B cell (primary cell): Measurements from ENCODE around the gene RBM34. TPM values are rescaled to one million over a fixed set of nuclear protein-coding genes. Genes with fewer than 3 reads are reported as not detected.

Source experiments
- ATAC-seq: fragments of 200-7000 bp; cut with Tn5 transposase; one replicate; pipeline ENCODE4 v1.10.0; 2021; ENCODE audit warnings: low read depth, mild to moderate bottlenecking, moderate number of reproducible peaks, moderate library complexity
- CTCF ChIA-PET: fragments of 350-600 bp; sonication (Branson Sonifier 250); formaldehyde crosslinking; loops from one replicate; lab custom pipeline; 2021; ENCODE audit warnings: antibody characterized with exemption, inconsistent platforms; lab: Charles Lee
- POLR2A ChIA-PET: fragments of 350-600 bp; sonication (Branson Sonifier 250); formaldehyde crosslinking; loops from one replicate; lab custom pipeline; 2021; ENCODE audit warnings: antibody characterized with exemption; lab: Charles Lee
- DNase-seq: peaks from one replicate; pipeline ENCODE4 v3.0.0; 2013
- H2AFZ ChIP-seq: 2 replicates; pipeline ENCODE4 v1.6.1; 2012; ENCODE audit warnings: mild to moderate bottlenecking, low read depth, low read length; ENCODE audit not compliant: insufficient read depth, poor library complexity, severe bottlenecking
- H3K27ac ChIP-seq, 2 donors: 1 replicate in 1 of 2; 2 replicates in 1 of 2; pipeline ENCODE4 v1.5.1; 2012 to 2013; ENCODE audit warnings: low read length in 2 of 2, mild to moderate bottlenecking in 2 of 2, moderate library complexity in 1 of 2
- H3K27me3 ChIP-seq, 4 experiments: fragments of 200-600 bp in 1 of 4; sonication (generic) in 1 of 4; replicated peaks in 1 of 4; 1 replicate in 2 of 4; 2 replicates in 2 of 4; pipeline versions ENCODE4 v1.6.1 to v1.7.0; 2013 to 2016; ENCODE audit warnings: low read length in 3 of 4, mild to moderate bottlenecking in 2 of 4, mixed read lengths in 1 of 4, moderate library complexity in 1 of 4; ENCODE audit not compliant: insufficient read depth in 4 of 4, control insufficient read depth in 3 of 4; ENCODE audit errors: control extremely low read depth in 1 of 4
- H3K36me3 ChIP-seq, 2 experiments: replicated peaks in 1 of 2; 1 replicate in 1 of 2; 2 replicates in 1 of 2; pipeline versions ENCODE4 v1.6.1 to v1.7.1; 2013; ENCODE audit warnings: low read length in 1 of 2; ENCODE audit not compliant: insufficient read depth in 2 of 2, control insufficient read depth in 1 of 2; ENCODE audit errors: control extremely low read depth in 1 of 2, extremely low read depth in 1 of 2
- H3K4me1 ChIP-seq, 2 donors: fragments of 200-600 bp in 1 of 2; sonication (generic) in 1 of 2; 1 replicate in 1 of 2; 2 replicates in 1 of 2; pipeline versions ENCODE4 v1.5.1 to v1.6.1; 2013 to 2017; ENCODE audit warnings: low read length in 2 of 2; ENCODE audit not compliant: control insufficient read depth in 2 of 2, insufficient read depth in 2 of 2
- H3K4me2 ChIP-seq: replicated peaks from 2 replicates; pipeline ENCODE3; 2012; ENCODE audit warnings: mild to moderate bottlenecking, low read depth, low read length; ENCODE audit not compliant: poor library complexity, severe bottlenecking
- H3K4me3 ChIP-seq, 5 experiments: fragments of 200-600 bp in 1 of 5; sonication (generic) in 1 of 5; 1 replicate in 3 of 5; 2 replicates in 2 of 5; pipeline versions ENCODE4 v1.5.1 to v1.7.0; 2011 to 2016; ENCODE audit warnings: low read length in 4 of 5, mild to moderate bottlenecking in 4 of 5, low read depth in 2 of 5, control low read depth in 1 of 5, moderate library complexity in 1 of 5; ENCODE audit not compliant: insufficient read depth in 1 of 5; ENCODE audit errors: control extremely low read depth in 1 of 5, extremely low read depth in 1 of 5
- H3K79me2 ChIP-seq: fragments of 200-600 bp; sonication (generic); one replicate; pipeline ENCODE4 v1.6.0; 2016; ENCODE audit warnings: low read length; ENCODE audit not compliant: control insufficient read depth, insufficient read depth
- H3K9ac ChIP-seq: fragments of 200-600 bp; sonication (generic); 2 replicates; pipeline ENCODE4 v1.6.1; 2017; ENCODE audit warnings: mild to moderate bottlenecking, low read length, moderate library complexity
- H3K9me3 ChIP-seq, 3 donors: one replicate each; pipeline versions ENCODE4 v1.6.1 to v1.7.1; 2013; ENCODE audit warnings: low read length in 2 of 3; ENCODE audit not compliant: control insufficient read depth in 2 of 3, insufficient read depth in 1 of 3; ENCODE audit errors: control extremely low read depth in 1 of 3
- H4K20me1 ChIP-seq: 2 replicates; pipeline ENCODE4 v1.6.0; 2012; ENCODE audit warnings: mild to moderate bottlenecking, low read length; ENCODE audit not compliant: insufficient read depth, control insufficient read depth, poor library complexity, severe bottlenecking
- H3K27ac Mint-ChIP-seq: one replicate; pipeline ENCODE4 v1.8.0; 2021; ENCODE audit warnings: mixed read lengths
- H3K27me3 Mint-ChIP-seq: one replicate; pipeline ENCODE4 v1.8.0; 2021; ENCODE audit warnings: mixed read lengths
- H3K4me1 Mint-ChIP-seq: one replicate; pipeline ENCODE4 v1.8.0; 2021; ENCODE audit warnings: mixed read lengths
- H3K4me3 Mint-ChIP-seq: one replicate; pipeline ENCODE4 v1.8.0; 2021; ENCODE audit warnings: mixed read lengths
- H3K9me3 Mint-ChIP-seq: one replicate; pipeline ENCODE4 v1.8.0; 2022; ENCODE audit warnings: mixed read lengths; ENCODE audit not compliant: insufficient read depth
- CTCF ChIP-seq: fragments of 200-600 bp; IDR thresholded peaks from one replicate; pipeline ENCODE4 v1.8.0; 2022; ENCODE audit warnings: antibody characterized with exemption, mild to moderate bottlenecking
- EZH2 ChIP-seq: IDR thresholded peaks from 2 replicates; pipeline ENCODE4 v1.6.1; 2012; ENCODE audit warnings: borderline replicate concordance, low read depth, mild to moderate bottlenecking, moderate library complexity, low read length; ENCODE audit not compliant: insufficient read depth, poor library complexity, severe bottlenecking
- WGBS: methylation state at CpG from one replicate; pipeline ENCODE4 v1.1.5; 2013; ENCODE audit warnings: missing lambda C conversion rate; ENCODE audit not compliant: insufficient coverage; 5-methylcytosine and 5-hydroxymethylcytosine counted together
- intact Hi-C: fragments of 100-400 bp; cut with micrococcal nuclease; formaldehyde crosslinking; loops from one replicate; pipeline ENCODE4 v1.10.0; 2022
- polyA plus RNA-seq: library from polyadenylated mRNA; depleted of rRNA; stranded (reverse); fragments of >200 nt; gene quantifications from 2 replicates; pipeline ENCODE4 v1.2.3, GENCODE V29; 2012
- total RNA-seq, 2 donors: library from RNA; stranded (reverse); fragments of 120-200 nt in 1 of 2; gene quantifications; 1 replicate in 1 of 2; 2 replicates in 1 of 2; pipeline versions ENCODE4 v1.2.3 to v1.2.4, GENCODE V29; 2013 to 2022

Gene RBM34
- total and polyA plus RNA-seq, 2 donors (not counting 1 experiment from before 2014, with no cell fraction given) = 24.4 to 131 TPM

GRCh38 chr1:235108876-235109275 is 52.2 kb downstream of the RBM34 start:
- Histone ChIP-seq H3K4me1 (peaks cover 7 to 12% of the 10 kb centered on the region in 2 donors), H3K4me3 (no peak overlapping the region), H3K9ac (no peak overlapping the region), H3K79me2 (no peaks in the 10 kb centered on the region), H3K27me3 (no peaks in the 10 kb centered on the region), H4K20me1 (peaks cover 15% of the 10 kb centered on the region), H3K4me2 (no peak overlapping the region), H3K27ac (no peak overlapping the region), H3K9me3 (no peaks in the 10 kb centered on the region), H3K36me3 (peaks cover 7 to 44% of the 10 kb centered on the region in 2 experiments), H2AFZ (no peak overlapping the region)
- WGBS = 99% methylated on average over 11 of the region's 11 CpGs
- no peak for TF ChIP-seq EZH2
- H3K4me1 Mint-ChIP-seq = peaks cover 16% of the 10 kb centered on the region
- no peak overlapping the region for H3K27ac Mint-ChIP-seq
- intact Hi-C loops = no loop called here
- ChIA-PET CTCF (interaction anchor here (1.3 to 6.5 kb wide), 3 partner anchors 25 to 621 kb away, joined by 3 to 52 read pairs (median 3); no protein-coding TSS in a partner anchor), POLR2A (no interaction called here)
- no peaks in the 10 kb centered on the region for H3K9me3 Mint-ChIP-seq
- H3K27me3 Mint-ChIP-seq = no peaks in the 10 kb centered on the region
- ATAC-seq (no peak), DNase-seq (no peak)
- H3K4me3 Mint-ChIP-seq = no peak overlapping the region

- H3K27ac Mint-ChIP-seq = no peak overlapping the region
- POLR2A ChIA-PET = no interaction called here
- TF ChIP-seq CTCF (no peak), EZH2 (no peak)
- no peak overlapping the region for H3K4me3 Mint-ChIP-seq
- ATAC-seq (no peak), DNase-seq (no peak)
- peaks cover 7 to 15% of the 10 kb centered on the region in 2 donors for H3K4me1 ChIP-seq
- H3K9me3 Mint-ChIP-seq = no peaks in the 10 kb centered on the region
- H3K9ac ChIP-seq = no peak overlapping the region
- peaks cover 8% of the 10 kb centered on the region for H4K20me1 ChIP-seq
- WGBS = 86% methylated on average over 1 of the region's 1 CpG
- peaks cover 3 to 37% of the 10 kb centered on the region in 2 experiments for H3K36me3 ChIP-seq
- intact Hi-C loops = no loop called here
- CTCF ChIA-PET = interaction anchor here (1.3 to 6.5 kb wide), 3 partner anchors 25 to 621 kb away, joined by 3 to 52 read pairs (median 3); no protein-coding TSS in a partner anchor
- H2AFZ ChIP-seq = no peak overlapping the region
- H3K4me2 ChIP-seq = no peak overlapping the region
- H3K27me3 ChIP-seq = no peaks in the 10 kb centered on the region
- H3K27me3 Mint-ChIP-seq = no peaks in the 10 kb centered on the region
- no peak overlapping the region for H3K4me3 ChIP-seq
- H3K9me3 ChIP-seq = no peaks in the 10 kb centered on the region
- H3K79me2 ChIP-seq = no peaks in the 10 kb centered on the region
- no peak overlapping the region for H3K27ac ChIP-seq
- peaks cover 19% of the 10 kb centered on the region for H3K4me1 Mint-ChIP-seq
These were observed 52.9 kb downstream of the RBM34 start for GRCh38 chr1:235108185-235108593.
